ENCODE data around the gene GALNT11.

DNA sequence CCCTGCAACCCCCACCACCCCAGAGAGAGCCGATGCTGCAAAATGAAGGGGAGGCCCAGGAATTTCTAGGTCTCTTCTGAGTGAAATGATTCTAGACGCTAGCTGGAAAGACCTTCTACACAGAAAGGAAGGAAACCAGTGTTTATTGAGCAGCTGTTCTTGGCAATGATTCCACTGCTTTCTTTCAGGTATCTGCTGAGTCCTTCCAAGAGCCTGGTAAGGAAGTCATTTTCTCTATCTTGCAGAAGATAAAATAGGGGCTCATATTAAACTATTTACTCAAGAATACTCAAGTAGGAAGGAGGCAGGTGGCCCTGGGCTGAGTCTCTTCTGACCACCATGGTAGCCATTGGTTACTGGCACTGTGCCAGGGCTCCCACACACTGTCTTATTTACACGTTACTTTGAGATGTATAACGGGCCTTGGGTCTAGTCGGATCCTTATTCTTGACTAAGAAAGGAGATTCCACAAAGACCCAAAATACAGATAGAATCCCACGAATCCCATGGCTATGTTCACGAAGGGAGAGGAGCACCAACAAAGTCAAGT, 112.1 kb downstream of the GALNT11 start:
- TF ChIP-seq, protein P1, sequence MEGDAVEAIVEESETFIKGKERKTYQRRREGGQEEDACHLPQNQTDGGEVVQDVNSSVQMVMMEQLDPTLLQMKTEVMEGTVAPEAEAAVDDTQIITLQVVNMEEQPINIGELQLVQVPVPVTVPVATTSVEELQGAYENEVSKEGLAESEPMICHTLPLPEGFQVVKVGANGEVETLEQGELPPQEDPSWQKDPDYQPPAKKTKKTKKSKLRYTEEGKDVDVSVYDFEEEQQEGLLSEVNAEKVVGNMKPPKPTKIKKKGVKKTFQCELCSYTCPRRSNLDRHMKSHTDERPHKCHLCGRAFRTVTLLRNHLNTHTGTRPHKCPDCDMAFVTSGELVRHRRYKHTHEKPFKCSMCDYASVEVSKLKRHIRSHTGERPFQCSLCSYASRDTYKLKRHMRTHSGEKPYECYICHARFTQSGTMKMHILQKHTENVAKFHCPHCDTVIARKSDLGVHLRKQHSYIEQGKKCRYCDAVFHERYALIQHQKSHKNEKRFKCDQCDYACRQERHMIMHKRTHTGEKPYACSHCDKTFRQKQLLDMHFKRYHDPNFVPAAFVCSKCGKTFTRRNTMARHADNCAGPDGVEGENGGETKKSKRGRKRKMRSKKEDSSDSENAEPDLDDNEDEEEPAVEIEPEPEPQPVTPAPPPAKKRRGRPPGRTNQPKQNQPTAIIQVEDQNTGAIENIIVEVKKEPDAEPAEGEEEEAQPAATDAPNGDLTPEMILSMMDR (IDR thresholded peaks at IDR 0.05; ENCODE audit: low read depth, low read length, missing input control): no peak
- TF ChIP-seq TAF1 (conservative IDR thresholded peaks at IDR 0.05): no peak
- TF ChIP-seq, protein P2, sequence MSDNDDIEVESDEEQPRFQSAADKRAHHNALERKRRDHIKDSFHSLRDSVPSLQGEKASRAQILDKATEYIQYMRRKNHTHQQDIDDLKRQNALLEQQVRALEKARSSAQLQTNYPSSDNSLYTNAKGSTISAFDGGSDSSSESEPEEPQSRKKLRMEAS (IDR thresholded peaks at IDR 0.05): no peak
- no peak for TF ChIP-seq JUND (IDR thresholded peaks at IDR 0.05)
- no peak for TF ChIP-seq YY1 (IDR thresholded peaks at IDR 0.05)
- no peak for TF ChIP-seq EGR1 (IDR thresholded peaks at IDR 0.05; ENCODE audit: low read depth in 2 of 2)
- no peak for TF ChIP-seq RAD21 (IDR thresholded peaks at IDR 0.05)
- no peak for TF ChIP-seq FOXA2 (IDR thresholded peaks at IDR 0.05)
- TF ChIP-seq SP1 (IDR thresholded peaks at IDR 0.05): no peak
- TF ChIP-seq, protein P3, sequence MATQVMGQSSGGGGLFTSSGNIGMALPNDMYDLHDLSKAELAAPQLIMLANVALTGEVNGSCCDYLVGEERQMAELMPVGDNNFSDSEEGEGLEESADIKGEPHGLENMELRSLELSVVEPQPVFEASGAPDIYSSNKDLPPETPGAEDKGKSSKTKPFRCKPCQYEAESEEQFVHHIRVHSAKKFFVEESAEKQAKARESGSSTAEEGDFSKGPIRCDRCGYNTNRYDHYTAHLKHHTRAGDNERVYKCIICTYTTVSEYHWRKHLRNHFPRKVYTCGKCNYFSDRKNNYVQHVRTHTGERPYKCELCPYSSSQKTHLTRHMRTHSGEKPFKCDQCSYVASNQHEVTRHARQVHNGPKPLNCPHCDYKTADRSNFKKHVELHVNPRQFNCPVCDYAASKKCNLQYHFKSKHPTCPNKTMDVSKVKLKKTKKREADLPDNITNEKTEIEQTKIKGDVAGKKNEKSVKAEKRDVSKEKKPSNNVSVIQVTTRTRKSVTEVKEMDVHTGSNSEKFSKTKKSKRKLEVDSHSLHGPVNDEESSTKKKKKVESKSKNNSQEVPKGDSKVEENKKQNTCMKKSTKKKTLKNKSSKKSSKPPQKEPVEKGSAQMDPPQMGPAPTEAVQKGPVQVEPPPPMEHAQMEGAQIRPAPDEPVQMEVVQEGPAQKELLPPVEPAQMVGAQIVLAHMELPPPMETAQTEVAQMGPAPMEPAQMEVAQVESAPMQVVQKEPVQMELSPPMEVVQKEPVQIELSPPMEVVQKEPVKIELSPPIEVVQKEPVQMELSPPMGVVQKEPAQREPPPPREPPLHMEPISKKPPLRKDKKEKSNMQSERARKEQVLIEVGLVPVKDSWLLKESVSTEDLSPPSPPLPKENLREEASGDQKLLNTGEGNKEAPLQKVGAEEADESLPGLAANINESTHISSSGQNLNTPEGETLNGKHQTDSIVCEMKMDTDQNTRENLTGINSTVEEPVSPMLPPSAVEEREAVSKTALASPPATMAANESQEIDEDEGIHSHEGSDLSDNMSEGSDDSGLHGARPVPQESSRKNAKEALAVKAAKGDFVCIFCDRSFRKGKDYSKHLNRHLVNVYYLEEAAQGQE (IDR thresholded peaks at IDR 0.05): no peak
- TF ChIP-seq GABPA (IDR thresholded peaks at IDR 0.05 in 1 of 2, conservative IDR thresholded peaks at IDR 0.05 in 1 of 2): no peak
